MM.1S (cell line): ENCODE results near the gene USP47.

Experiments used
- DNase-seq: peaks from one replicate; pipeline ENCODE4 v3.0.0-alpha.2; 2015
- H2AFZ ChIP-seq: fragments of 300-600 bp; sonication (generic); 2 replicates; pipeline ENCODE4 v1.6.0; 2016; ENCODE audit warnings: antibody characterized with exemption, low read length
- H3F3A ChIP-seq: fragments of 300-600 bp; sonication (generic); 2 replicates; pipeline ENCODE4 v1.6.1; 2016; ENCODE audit warnings: mild to moderate bottlenecking, antibody characterized with exemption, low read length, moderate library complexity, mixed read lengths; ENCODE audit not compliant: insufficient read depth
- H3K27ac ChIP-seq: fragments of 300-600 bp; sonication (generic); 2 replicates; pipeline ENCODE4 v1.5.1; 2016; ENCODE audit warnings: mild to moderate bottlenecking, low read length
- H3K27me3 ChIP-seq: fragments of 300-600 bp; sonication (generic); replicated peaks from 2 replicates; pipeline ENCODE4 v1.6.0; 2016; ENCODE audit warnings: low read length; ENCODE audit not compliant: insufficient read depth
- H3K36me3 ChIP-seq: fragments of 300-600 bp; sonication (generic); replicated peaks from 2 replicates; pipeline ENCODE4 v1.6.1; 2016; ENCODE audit warnings: mild to moderate bottlenecking, low read length, mixed read lengths; ENCODE audit not compliant: insufficient read depth
- H3K4me1 ChIP-seq: fragments of 300-600 bp; sonication (generic); 2 replicates; pipeline ENCODE4 v1.6.1; 2016; ENCODE audit warnings: low read length, mixed read lengths
- H3K4me2 ChIP-seq: fragments of 300-600 bp; sonication (generic); 2 replicates; pipeline ENCODE4 v1.6.0; 2016; ENCODE audit warnings: low read depth, low read length
- H3K4me3 ChIP-seq: fragments of 300-600 bp; sonication (generic); 2 replicates; pipeline ENCODE4 v1.5.1; 2016; ENCODE audit warnings: low read length, mixed read lengths
- H3K79me2 ChIP-seq: fragments of 300-600 bp; sonication (generic); 2 replicates; pipeline ENCODE4 v1.6.1; 2016; ENCODE audit warnings: mixed run types, low read length, mixed read lengths
- H3K9ac ChIP-seq: fragments of 300-600 bp; sonication (generic); 2 replicates; pipeline ENCODE4 v1.6.1; 2016; ENCODE audit warnings: low read length, mixed read lengths
- H3K9me2 ChIP-seq: fragments of 300-600 bp; sonication (generic); replicated peaks from 2 replicates; pipeline ENCODE4 v1.6.1; 2016; ENCODE audit warnings: mild to moderate bottlenecking, low read length, mixed read lengths; ENCODE audit not compliant: insufficient read depth
- H3K9me3 ChIP-seq: fragments of 300-600 bp; sonication (generic); replicated peaks from 2 replicates; pipeline ENCODE4 v1.6.1; 2016; ENCODE audit warnings: mild to moderate bottlenecking, low read length, mixed read lengths; ENCODE audit not compliant: insufficient read depth
- H4K20me1 ChIP-seq: fragments of 300-600 bp; sonication (generic); 2 replicates; pipeline ENCODE4 v1.6.1; 2016; ENCODE audit warnings: mild to moderate bottlenecking, low read length, moderate library complexity, mixed read lengths; ENCODE audit not compliant: insufficient read depth
- EZH2 ChIP-seq: fragments of 300-600 bp; sonication (generic); optimal IDR thresholded peaks from 2 replicates; pipeline ENCODE3; 2017; ENCODE audit warnings: low read depth, mild to moderate bottlenecking, antibody characterized with exemption, low read length, mixed read lengths
- EZH2phosphoT487 ChIP-seq: fragments of 300-600 bp; sonication (generic); IDR thresholded peaks from 2 replicates; pipeline ENCODE4 v1.6.1; 2018; ENCODE audit warnings: antibody characterized with exemption, low read length
- TF ChIP-seq, protein P1 (sequence below): fragments of 300-600 bp; sonication (generic); IDR thresholded peaks from 2 replicates; pipeline ENCODE4 v1.5.1; 2016; ENCODE audit warnings: antibody characterized with exemption, low read length, mixed read lengths

Gene USP47

GRCh38 chr11:11858676-11859075 lies 16.9 kb downstream of the USP47 start:
- H3K79me2 ChIP-seq, result peaks cover 91% of the 10 kb centered on the region
- H2AFZ ChIP-seq, result no peak overlapping the region
- H3F3A ChIP-seq, result peaks cover 16% of the 10 kb centered on the region; the same call in 1 of the 2 replicates
- H3K27me3 ChIP-seq, result no peaks in the 10 kb centered on the region
- H3K9me3 ChIP-seq, result no peaks in the 10 kb centered on the region
- peaks cover 24% of the 10 kb centered on the region; the same call in 1 of the 2 replicates for H3K4me1 ChIP-seq
- no peak overlapping the region for H3K4me3 ChIP-seq
- H3K36me3 ChIP-seq, result no peaks in the 10 kb centered on the region
- TF ChIP-seq, protein P1, sequence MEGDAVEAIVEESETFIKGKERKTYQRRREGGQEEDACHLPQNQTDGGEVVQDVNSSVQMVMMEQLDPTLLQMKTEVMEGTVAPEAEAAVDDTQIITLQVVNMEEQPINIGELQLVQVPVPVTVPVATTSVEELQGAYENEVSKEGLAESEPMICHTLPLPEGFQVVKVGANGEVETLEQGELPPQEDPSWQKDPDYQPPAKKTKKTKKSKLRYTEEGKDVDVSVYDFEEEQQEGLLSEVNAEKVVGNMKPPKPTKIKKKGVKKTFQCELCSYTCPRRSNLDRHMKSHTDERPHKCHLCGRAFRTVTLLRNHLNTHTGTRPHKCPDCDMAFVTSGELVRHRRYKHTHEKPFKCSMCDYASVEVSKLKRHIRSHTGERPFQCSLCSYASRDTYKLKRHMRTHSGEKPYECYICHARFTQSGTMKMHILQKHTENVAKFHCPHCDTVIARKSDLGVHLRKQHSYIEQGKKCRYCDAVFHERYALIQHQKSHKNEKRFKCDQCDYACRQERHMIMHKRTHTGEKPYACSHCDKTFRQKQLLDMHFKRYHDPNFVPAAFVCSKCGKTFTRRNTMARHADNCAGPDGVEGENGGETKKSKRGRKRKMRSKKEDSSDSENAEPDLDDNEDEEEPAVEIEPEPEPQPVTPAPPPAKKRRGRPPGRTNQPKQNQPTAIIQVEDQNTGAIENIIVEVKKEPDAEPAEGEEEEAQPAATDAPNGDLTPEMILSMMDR, result no peak
- no peak for TF ChIP-seq EZH2phosphoT487
- TF ChIP-seq EZH2, result no peak
- peaks cover 37% of the 10 kb centered on the region; the same call in 1 of the 2 replicates for H4K20me1 ChIP-seq
- no peak overlapping the region for H3K9ac ChIP-seq
- no peak overlapping the region for H3K4me2 ChIP-seq
- no peaks in the 10 kb centered on the region for H3K9me2 ChIP-seq
- no peak overlapping the region for H3K27ac ChIP-seq
- DNase-seq, result no peak

GRCh38 chr11:11860103-11860979 lies 18.6 kb downstream of the USP47 start:
- peaks cover 29% of the 10 kb centered on the region; the same call in 1 of the 2 replicates for H4K20me1 ChIP-seq
- no peak overlapping the region for H3K27ac ChIP-seq
- H3K4me2 ChIP-seq, result no peak overlapping the region

DNA sequence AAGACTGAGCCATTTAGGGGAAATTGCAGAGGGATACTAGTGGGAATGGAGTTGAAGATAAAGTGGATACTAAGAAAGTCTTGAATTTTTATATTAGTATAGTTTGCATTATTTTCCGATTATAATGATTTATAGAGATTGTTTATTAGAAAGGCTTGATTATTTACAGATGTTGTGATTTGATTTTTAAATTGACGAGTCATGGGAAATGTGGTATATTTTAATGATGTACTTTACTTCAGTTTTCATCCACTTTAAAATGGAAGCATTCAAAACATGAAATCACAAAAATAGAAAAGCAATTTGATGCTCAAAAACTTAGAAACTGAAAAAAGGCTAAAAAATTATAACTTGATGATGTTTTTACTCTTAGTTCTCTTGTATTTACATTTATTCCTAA lies 21.2 kb downstream of the USP47 start:
- Histone ChIP-seq H3K36me3 (no peaks in the 10 kb centered on the region), H3F3A (peaks cover 7% of the 10 kb centered on the region; the same call in 1 of the 2 replicates), H3K9me2 (no peaks in the 10 kb centered on the region), H3K4me1 (peaks cover 6% of the 10 kb centered on the region; the same call in 1 of the 2 replicates), H3K79me2 (peaks cover 94% of the 10 kb centered on the region), H3K4me2 (no peak overlapping the region), H3K4me3 (no peak overlapping the region), H3K27ac (no peak overlapping the region), H3K9me3 (no peaks in the 10 kb centered on the region), H3K27me3 (no peaks in the 10 kb centered on the region), H3K9ac (no peak overlapping the region), H2AFZ (no peak overlapping the region), H4K20me1 (peaks cover 21% of the 10 kb centered on the region; the same call in 1 of the 2 replicates)
- TF ChIP-seq EZH2 (no peak), EZH2phosphoT487 (no peak)
- TF ChIP-seq, protein P1, result no peak
- DNase-seq, result no peak

More at GRCh38 chr11:11860103-11860979, 18.6 kb downstream of the USP47 start:
- H3F3A ChIP-seq, result peaks cover 21% of the 10 kb centered on the region; the same call in 1 of the 2 replicates
- peaks cover 24% of the 10 kb centered on the region; the same call in 1 of the 2 replicates for H3K4me1 ChIP-seq
- peaks cover 87% of the 10 kb centered on the region for H3K79me2 ChIP-seq
- no peaks in the 10 kb centered on the region for H3K9me2 ChIP-seq
- TF ChIP-seq, protein P1, result no peak
- TF ChIP-seq EZH2, result no peak
- TF ChIP-seq EZH2phosphoT487, result no peak
- no peak overlapping the region for H3K4me3 ChIP-seq
- DNase-seq, result no peak
- H2AFZ ChIP-seq, result no peak overlapping the region
- no peak overlapping the region for H3K9ac ChIP-seq
- no peaks in the 10 kb centered on the region for H3K27me3 ChIP-seq
- H3K36me3 ChIP-seq, result no peaks in the 10 kb centered on the region
- H3K9me3 ChIP-seq, result no peaks in the 10 kb centered on the region
